ENCODE measurements around the gene ZDHHC8.

- TF ChIP-seq CTCF (IDR thresholded peaks at IDR 0.05 in 2 of 3, conservative IDR thresholded peaks at IDR 0.05 in 1 of 3; ENCODE audit: control insufficient read depth in 2 of 3, extremely low read depth in 1 of 3, insufficient read depth in 1 of 3, low read depth in 3 of 3, low read length in 3 of 3): no peak
- no peak for TF ChIP-seq POLR2AphosphoS2 (IDR thresholded peaks at IDR 0.05; ENCODE audit: low read depth, low read length)
- TF ChIP-seq BHLHE40 (IDR thresholded peaks at IDR 0.05; ENCODE audit: borderline replicate concordance in 1 of 2, low read depth in 2 of 2, low read length in 1 of 2): no peak
- no peak for TF ChIP-seq CHD1 (IDR thresholded peaks at IDR 0.05; ENCODE audit: low read depth, low read length)
- TF ChIP-seq NFXL1 (IDR thresholded peaks at IDR 0.05; ENCODE audit: borderline replicate concordance): no peak
- no peak for TF ChIP-seq YY1 (IDR thresholded peaks at IDR 0.05; ENCODE audit: low read depth, low read length)
- TF ChIP-seq ZNF274 (IDR thresholded peaks at IDR 0.05; ENCODE audit: insufficient read depth, insufficient read length): no peak
- TF ChIP-seq EZH2 (IDR thresholded peaks at IDR 0.05; ENCODE audit: borderline replicate concordance, control insufficient read depth, low read depth, low read length): no peak
- TF ChIP-seq NBN (IDR thresholded peaks at IDR 0.05): no peak
- TF ChIP-seq TAF1 (IDR thresholded peaks at IDR 0.05; ENCODE audit: borderline replicate concordance, low read depth, low read length): no peak
- no peak for TF ChIP-seq SMARCA5 (IDR thresholded peaks at IDR 0.05)
- no peak for TF ChIP-seq SP1 (IDR thresholded peaks at IDR 0.05; ENCODE audit: low read depth, low read length)
- no peak for TF ChIP-seq MYC (IDR thresholded peaks at IDR 0.05; ENCODE audit: insufficient read depth, insufficient read length, insufficient replicate concordance, low read length, severe bottlenecking)
- TF ChIP-seq ETV6 (conservative IDR thresholded peaks at IDR 0.05 in 1 of 2, IDR thresholded peaks at IDR 0.05 in 1 of 2; ENCODE audit: borderline replicate concordance in 1 of 2, low read depth in 1 of 2): no peak
Measured at GRCh38 chr22:20108757-20109230, 22.8 kb upstream of the ZDHHC8 start.

All from GM12878 (cell line).